Muscle of arm (tissue), 12 donors: ENCODE results near the gene RGL1. TPM values are rescaled to one million over a fixed set of nuclear protein-coding genes. Genes with fewer than 3 reads are reported as not detected.
"Not testable (repeated sequence)": the region's sequence is repeated elsewhere in the genome, so short reads cannot be mapped to it uniquely, and the experiment has no call there.

Source experiments
- DNase-seq: peaks from one replicate; pipeline ENCODE4 v3.0.0-alpha.2; 2013
- polyA plus RNA-seq, 12 donors: library from polyadenylated mRNA; unstranded; fragments of 120-200 nt; gene quantifications; one replicate each; pipeline ENCODE4 v1.2.1, GENCODE V29; 2013; ENCODE audit not compliant: insufficient read length in 12 of 12

RGL1 gene
- polyA plus RNA-seq, 12 donors = 22.3 to 41.5 (median 28.6) TPM; not detected in 1

GRCh38 chr1:183783342-183783741, 21.6 kb upstream of the RGL1 start:
- no peak for DNase-seq

GRCh38 chr1:183783767-183784637, 20.9 kb upstream of the RGL1 start:
- DNase-seq = peak; percentile 92

DNA sequence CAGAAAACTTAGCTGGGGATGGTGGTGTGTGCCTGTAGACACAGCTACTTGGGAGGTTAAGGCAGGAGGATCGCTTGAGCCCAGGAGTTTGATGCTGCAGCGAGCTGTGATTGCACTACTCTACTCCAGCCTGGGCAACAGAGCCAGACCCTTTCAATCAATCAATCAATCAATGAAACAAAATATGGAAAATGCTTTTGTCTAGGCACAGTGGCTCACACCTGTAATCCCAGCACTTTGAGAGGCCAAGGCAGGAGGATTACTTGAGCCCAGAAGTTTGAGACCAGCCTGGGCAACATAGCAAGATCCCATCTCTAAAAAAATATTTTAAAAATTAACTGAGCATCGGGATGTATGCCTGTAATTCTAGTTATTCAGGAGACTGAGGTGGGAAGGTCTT, 19.0 kb upstream of the RGL1 start:
- not testable (repeated sequence) for DNase-seq

DNA sequence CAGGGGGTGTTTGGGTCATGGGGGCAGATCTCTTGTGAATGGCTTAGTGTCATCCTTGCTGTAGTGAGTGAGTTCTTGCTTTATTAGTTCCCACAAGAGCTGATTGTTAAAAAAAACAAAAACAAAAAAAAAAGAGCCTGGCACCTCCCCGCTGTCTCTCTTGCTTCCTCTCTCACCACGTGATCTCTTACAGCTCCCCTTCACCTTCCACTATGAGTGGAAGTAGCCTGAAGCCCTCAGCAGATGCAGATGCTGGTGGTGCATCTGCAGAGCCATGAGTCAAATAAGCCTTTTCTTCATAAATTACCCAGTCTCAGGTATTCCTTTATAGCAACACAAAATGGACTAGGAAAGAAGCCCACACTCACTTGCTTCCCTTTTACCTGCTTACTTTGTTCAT, 17.2 kb upstream of the RGL1 start:
- DNase-seq = no peak

DNA sequence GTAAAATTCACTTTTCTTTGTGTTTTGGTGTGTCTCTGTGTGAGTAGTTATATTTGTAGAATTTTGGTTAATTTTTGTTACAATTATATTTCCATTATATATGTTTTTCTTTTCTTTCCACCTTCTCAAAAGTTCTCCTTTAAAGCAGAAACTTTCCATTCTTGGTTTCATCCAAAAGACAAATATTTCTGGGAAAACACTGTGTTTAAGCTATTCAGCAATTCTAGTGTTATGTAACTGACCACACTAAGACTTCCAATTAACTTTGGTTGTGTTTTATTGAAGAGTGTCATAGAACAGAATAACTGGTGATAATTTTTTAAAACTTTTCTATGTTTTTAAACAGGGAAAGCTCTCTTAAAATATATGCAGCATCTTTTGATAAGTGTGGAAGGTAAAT, 13.6 kb upstream of the RGL1 start:
- no peak for DNase-seq

GRCh38 chr1:183792300-183792699, 12.6 kb upstream of the RGL1 start:
- DNase-seq = no peak

- no peak for DNase-seq
Measured at GRCh38 chr1:183794088-183794487, 10.8 kb upstream of the RGL1 start.

DNA sequence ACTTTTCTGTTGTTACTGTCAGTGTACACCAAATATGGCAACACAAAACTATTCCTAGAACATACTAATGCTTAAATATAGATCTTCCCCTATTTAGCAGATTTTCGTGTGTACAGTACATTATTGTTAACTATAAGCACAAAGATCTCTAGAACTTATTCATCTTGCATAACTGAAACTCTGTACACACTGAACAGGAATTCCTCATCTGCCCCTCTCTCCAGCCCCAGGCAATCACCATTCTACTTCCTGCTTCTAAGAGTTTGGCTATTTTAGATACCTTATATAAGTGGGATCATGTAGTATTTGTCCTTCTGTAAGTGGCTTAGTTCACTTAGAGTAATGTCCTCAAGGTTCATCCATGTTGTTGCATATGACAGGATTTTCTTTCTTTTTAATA, 4.5 kb upstream of the RGL1 start:
- no peak for DNase-seq

GRCh38 chr1:183801649-183802048, 3.3 kb upstream of the RGL1 start:
- no peak for DNase-seq

DNA sequence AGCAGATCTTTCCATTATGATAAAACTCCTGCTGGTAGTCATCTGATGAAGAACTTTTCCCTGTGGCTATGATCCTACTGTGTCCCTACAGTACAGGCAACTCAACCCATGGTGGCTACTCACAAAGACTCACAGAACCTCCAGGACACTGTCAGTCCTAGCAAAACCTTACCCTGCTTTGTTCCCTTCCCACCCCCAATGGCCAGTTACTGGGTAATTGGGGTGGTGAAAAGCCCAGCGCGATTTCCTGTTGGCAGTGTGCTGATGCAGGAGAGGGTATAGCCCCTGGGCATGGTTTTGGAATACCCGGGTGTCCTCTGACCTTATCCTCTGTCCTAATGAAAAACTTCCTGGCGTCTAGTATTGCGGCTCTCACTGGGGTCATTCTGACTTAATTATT, 533 bp upstream of the RGL1 start:
- DNase-seq = no peak

GRCh38 chr1:183806125-183806524, 1.2 kb downstream of the RGL1 start:
- no peak for DNase-seq

GRCh38 chr1:183806675-183807074, 1.8 kb downstream of the RGL1 start:
- DNase-seq = no peak

DNA sequence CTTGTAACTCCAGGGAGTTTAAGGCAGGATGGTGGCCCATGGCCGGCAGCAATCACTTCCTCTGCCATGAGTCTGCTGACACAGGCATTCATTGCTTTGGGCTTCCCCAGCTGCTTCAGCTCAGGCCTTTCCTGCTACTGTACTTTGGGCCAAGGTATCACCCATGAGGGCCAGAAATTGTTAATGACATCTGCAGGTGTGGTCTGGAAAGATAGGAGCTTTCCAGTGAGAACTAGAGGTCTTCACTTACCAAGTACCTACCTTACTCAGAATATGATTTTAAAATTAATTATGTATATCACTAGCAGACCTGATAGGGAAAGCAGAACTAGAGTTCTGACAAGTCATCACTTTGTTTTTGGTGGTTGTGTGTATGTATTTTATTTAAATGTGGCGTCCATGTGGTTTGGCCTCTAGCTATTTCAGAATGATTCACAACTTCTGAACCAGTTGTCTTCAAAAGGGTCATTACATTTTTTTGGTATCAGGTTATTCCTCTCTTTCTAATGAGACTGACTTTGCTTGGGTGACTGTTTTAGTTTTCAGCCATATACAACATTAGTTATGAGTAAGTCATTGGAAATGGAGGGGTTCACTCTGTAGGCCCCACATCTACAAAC, 2.7 kb downstream of the RGL1 start:
- DNase-seq = no peak

DNA sequence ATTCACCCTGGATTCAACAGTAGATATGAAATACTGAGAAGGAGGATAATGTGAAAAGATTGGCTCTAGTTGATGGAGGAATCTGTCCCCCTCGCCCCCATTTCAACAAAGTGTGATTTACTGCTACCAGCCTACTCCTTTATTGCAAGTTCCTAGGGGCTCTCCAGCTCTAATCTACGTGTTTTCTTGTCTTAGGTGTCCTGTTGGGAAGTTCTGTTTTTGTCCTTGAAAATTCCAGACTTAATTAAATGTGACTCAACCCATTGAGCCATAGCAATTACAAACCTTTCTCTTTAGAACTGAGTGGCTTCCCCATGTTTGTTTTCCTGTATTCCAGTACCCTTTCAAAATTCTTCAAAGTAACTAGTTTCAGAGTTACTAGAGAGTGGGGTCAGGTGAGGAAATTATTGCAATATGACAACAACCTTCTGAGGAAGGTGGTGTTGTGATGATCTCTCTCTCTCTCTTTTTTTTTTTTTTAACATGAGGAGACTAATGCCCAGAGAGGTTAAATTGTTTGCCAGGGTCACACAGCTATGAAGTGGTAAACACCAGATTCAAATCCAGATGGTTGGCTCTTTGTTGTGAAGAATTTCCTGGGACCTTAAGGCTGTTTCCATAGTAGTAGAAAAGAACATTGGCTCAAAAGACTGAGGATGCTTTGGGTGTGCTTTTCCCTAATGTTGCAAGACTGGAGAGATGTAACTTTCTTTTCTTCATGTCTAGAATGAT, 3.5 kb downstream of the RGL1 start:
- DNase-seq = no peak

DNA sequence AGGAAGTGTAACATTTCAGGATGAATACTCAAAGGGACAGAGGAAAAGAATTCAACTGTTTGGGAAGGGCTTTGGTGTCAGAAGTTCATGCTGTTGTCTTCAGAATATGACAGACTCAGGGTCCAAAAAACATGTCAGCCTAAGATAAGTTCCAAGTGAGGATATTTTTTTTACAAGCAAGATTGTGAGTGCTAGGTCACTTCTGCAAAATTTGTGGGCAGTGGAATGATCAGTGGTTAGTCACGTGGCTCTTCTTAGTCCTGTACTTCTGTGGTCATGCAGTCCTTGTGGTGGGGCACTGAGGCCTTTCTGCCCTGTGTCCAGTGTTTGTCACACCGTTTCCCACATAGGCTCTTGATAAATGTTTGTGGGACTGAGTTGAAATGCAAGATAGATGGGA, 5.2 kb downstream of the RGL1 start:
- DNase-seq = no peak

DNA sequence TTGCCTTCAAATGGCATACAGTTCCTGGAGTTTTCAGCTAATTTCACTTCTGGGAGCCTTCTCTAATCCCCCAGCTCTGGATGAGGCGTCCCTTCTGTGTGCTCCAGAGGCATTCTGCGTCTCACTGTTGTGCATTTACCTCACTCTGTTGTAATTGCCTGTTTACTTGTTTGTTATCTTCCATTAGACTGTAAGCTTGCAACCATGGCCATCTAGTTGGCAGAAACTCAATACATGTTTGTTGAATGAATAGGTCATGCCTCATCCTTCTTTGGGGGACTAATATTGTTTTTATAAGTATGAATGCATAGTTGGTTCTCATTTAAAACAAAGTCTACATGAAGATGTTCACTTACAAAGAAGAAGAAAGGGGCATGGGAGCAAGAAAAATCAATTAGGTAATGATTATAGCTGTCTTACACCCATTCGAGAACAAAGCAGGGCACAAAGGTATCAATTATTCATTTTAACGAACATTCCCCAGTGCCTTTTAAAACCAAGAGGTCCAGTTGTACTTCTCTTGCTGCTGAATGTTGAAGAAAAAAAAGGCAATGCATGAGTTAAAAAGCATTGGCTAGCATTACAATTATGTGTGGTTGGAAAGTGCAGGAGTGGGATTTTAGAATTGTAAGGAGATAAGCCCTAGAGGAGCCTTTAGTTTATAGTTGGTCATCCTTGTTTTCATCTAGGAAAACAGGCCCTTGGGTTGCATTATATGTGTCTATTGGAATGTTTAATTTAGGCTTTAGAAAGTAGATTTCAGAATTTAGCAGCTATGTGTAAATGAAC, 6.0 kb downstream of the RGL1 start:
- no peak for DNase-seq

DNA sequence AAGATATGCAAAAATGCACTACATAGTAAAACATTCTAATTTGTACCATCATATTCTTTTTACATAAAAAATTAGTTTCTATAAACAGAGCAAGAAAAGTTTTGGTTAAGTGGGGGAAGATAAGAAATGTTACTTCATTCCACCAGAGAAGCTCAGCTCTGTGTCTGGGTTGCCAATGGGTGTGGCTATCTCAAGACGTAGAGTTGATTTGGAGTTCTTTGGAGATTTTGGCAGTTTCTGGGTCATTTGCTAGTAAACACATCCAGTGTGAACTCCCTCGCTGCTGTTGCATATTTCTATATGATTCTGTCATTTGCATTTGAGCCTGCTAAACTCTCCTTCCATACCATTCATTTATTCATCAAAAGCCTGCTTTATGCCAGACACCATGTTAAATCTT, 7.2 kb downstream of the RGL1 start:
- DNase-seq = no peak

DNA sequence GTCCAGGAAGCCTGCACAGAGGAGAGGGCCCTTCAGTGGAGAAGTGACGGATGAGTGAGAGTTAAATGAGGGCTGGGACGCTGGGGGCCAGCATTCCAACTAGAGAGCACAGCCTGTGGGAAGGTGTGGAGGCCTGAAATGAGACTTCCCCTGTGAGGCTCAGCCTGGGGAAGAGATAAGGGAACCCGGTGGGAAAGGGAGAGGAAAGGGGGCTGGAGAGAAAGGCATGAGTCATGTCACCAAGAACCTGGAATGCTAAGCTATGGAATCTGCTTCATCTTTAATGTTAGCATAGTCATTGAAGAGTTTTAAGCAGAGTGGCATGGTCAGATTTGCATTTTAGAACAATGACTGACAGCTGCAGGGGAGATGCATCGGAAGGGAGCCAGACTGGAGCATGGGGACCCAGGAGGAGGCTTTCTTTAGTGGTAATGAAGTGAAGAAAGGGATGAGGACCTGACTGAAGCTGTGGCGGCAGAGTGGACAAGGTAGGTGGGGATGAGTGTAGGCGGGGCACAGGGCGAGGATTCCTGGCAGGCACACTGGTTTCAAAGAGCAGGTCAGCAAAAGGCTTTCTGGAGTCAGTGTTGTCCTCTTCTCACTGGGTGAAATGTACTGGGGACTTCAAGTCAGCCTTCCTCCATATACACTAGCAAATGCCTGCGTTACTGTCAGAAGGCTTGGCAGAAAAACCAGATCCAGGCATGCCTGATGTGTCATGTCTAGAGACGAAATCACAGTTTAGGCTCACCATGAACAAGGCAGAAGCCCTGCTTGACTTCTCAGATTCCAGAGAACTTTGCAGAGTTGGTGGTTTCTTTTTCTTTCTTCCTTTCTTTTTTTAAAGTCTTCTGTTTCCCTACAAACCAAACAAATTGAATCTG, 8.0 kb downstream of the RGL1 start:
- DNase-seq = no peak

- no peak for DNase-seq
Measured at GRCh38 chr1:183814121-183814681, 9.3 kb downstream of the RGL1 start.

DNA sequence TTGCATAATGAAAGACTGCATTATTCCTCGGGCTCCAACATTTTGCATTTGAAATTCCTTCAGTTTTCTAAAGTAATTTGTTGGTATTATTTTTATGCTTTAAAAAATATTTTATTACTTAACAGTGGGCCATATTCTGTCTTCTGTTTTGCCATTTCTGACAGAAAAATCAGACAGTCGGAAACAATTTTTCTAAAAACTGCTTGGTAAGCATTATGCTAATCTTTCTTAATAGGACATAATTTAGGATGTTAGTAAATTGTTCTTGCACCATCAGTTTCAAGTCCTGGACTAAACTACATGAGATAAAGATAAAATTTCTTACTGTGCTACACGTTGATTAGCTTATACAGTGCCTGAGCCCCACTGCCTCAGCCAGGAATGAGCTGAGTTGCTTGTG, 11.2 kb downstream of the RGL1 start:
- DNase-seq = no peak
